ENCODE measurements around the gene TRPC4AP.
"Not testable (repeated sequence)": the region's sequence is repeated elsewhere in the genome, so short reads cannot be mapped to it uniquely, and the experiment has no call there.

Gene TRPC4AP

DNA sequence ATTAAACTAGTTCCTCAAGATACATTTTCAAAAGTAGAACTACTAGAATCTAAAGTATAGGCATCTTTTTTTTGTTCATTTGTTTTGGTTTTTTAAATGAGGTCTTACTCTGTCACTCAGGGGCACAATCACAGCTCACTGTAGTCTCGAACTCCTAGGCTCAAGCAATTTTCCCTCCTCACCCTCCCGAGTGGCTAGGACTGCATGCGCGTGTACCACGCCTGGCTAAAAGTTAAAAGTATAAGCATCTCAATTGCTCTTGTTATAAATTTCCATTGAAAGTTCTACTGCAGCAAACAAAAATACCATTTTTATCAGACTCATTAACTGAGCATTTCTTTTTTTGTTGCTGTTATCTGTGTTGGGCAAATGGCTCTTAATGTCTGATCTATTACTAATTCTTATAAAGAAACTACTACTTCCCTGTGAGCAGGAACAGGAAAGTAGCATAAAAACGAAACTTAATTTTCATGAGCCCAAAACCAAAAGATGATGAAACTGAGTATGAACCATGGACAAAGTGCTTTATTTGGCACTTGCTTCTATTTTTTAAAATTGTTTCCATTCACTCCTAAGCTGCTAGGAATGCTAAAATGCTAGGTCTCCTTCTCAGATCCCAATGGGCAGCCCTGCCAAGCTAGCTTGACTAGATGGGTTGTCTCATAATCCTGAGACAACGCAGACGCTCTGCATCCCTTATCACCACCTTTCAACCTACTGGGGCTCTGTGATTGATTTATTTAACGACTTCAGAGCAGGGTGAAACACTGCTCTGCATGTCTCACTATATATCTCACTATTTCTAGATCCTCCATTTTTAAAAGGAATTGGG is 36.9 kb downstream of the TRPC4AP start:
- no peak for FAIRE-seq

DNA sequence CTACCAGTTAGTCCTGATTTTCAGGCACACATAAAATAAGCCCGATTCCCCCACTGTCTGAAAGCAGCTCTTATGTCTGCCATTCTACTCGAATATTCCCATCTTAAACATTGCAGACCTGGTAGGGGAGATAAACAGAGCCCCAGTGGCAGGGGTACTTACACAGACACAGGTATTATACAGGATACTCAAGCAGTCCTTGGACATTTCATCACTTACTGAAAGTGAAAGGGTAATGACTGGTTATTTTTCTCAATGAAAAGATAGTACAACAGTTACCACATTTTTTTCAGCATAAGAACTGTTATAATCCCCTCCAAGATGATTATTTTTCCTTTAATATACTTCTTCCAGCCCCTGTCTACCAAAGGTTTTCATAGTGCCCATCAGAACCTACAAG is 37.8 kb downstream of the TRPC4AP start:
- FAIRE-seq, result no peak

DNA sequence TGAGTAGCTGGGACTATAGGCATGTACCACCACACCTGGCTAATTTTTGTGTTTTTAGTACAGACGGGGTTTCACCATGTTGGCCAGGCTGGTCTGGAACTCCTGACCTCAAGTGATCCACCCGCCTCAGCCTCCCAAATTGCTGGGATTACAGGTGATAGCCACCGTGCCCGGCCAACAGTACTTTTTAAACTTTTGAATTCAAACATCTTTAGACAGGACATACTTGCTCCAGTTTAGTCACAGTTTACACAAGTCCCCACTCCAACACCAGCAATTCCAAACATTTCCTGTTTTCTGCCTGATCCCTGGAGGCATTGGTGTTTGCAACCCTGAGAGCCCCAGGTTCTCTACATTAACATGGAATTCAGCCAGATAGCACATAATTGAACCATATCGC is 40.0 kb downstream of the TRPC4AP start:
- FAIRE-seq, result not testable (repeated sequence)

DNA sequence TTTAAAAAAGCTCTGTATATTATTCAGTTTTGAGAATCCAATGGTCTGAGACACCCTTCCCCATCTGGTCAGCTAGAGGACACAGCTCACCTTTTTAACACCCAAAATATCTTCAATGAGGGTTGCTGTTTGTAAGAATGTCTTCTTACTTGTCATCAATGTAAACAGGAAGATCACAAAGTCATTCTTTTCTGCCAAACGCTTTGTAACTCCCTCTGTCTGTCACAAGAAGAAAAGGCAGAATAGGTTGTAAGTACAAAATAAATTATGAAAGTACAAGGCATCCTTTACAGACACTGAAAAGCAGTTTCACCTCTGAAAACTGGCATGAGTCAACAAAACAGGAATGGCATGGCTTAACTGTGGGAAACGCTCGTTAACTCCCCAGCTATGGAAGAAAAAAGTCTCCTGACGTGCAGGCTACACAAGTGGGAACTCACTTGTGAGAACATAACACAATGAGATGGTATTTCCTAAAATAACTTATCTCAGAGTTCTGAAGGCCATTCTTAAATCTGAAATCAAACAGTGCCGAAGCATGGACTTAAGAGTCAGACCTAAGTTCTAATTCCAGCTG is 42.7 kb downstream of the TRPC4AP start:
- no peak for FAIRE-seq

DNA sequence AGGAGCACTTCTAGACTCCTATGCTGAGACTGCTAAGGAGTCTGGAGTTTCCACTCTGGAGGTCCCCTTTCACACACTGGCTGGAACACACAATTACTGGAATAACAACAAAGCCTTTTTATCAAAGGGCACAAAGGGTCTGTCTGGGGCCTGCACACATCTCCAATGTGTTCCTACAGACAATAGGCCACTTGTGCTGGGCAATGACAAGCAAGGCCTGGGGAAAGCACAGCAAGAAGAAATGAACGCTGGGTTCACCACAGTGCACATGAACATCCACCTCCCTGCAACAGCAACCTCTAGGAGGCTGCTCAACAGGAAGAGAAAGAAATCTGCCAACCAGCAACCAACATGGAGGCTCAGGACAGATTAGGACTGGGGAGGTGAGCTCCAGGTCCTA is 43.9 kb downstream of the TRPC4AP start:
- no peak for FAIRE-seq

DNA sequence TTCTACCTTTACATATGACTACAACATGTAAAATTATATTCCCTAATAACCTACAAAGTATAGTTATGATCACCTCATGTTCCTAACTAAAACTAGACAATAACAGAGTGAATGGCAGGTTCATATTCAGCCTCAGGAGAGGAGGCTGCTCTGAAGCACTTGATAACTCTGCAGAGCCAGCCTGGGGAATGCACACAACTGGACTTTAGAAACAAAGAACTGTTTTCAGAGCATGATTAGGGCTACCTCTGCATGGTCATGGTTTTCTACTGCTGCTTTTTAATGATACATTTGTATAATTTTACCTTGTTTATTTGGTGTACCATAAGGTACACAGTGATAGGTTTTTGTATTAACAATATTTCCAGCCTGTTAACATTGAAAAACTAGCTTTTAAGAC is 50.3 kb downstream of the TRPC4AP start:
- FAIRE-seq, result no peak

DNA sequence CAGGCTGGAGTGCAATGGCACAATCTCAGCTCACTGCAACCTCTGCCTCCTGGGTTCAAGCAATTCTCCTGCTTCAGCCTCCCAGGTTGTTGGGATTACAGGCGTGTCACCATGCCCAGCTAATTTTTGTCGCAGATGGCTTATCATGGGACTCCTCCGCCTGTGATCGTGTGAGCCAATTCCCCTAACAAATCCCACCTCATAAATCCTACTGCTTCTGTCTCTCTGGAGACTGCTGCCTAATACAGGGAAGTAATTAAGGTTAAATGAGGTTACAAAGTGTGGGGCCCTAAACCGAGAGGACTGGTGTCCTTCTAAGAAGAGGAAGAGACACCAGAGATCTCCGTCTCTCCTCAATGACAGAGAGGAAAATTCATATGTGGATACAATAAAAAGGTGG is 52.0 kb downstream of the TRPC4AP start:
- no peak for FAIRE-seq

DNA sequence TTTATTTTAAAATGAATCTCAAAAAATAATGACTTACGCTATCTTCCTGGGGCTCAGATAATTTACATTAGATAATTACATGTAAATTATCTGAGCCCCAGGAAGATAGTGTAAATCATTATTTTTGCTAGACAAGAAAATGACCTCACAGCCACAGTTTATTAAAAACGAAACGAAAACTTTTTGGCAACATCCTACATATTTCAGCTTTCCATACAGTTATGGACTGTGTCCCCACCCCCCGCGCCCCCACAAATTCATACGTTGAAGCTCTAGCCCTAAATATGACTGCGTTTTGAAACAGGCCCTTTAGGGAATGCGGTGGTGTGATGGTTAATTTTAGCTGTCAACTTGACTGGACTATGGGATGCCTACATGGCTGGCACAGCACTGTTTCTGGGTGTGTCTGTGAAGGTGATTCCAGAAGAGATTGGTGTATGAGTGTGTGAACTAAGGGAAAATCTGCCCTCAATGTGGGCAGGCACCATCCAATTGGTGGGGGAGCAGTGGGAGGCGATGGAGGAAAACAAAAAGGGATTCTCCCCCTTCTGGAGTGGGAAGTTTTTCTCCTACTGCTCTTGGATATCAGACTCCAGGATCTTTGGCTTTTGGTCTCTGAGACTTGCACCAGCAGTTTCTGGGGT is 52.6 kb downstream of the TRPC4AP start:
- FAIRE-seq, result no peak

DNA sequence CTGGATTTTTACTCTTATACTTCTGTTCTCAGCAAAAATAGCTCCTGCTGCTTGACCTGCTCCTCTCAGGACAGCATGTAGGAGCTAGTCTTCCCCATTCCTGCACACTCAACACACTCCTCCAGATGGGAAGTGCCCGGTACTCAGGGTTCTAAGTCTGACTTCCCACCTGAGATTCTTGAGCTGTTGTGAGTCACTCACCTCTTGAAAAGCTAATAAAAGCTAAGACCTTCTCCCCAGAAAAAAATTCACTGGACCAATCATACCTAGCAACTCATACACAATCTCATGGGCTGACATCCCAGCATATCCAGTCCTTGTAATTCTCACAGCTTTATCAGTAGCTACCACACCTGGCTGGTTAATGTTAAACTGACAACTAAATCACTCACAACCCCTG is 53.5 kb downstream of the TRPC4AP start:
- no peak for FAIRE-seq

DNA sequence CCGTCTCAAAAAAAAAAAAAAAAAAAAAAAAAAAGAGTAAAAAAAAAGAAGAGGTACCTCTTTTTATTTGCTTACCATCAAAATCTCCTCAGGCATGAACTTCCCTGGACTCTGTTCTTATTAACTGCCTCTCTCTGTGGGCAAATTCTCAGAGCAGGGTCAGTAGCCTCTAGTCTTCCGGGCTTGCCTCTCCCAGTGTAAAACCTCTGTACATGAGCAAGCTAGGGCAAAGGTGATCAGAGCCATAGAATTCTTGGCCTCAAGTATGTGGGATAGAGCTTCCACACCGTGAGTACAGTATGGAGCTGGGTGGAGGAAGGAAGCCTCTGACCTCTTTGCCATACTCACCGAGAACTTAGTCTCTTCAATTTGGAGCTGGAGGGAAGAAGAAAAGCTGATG is 58.5 kb downstream of the TRPC4AP start:
- no peak for FAIRE-seq

DNA sequence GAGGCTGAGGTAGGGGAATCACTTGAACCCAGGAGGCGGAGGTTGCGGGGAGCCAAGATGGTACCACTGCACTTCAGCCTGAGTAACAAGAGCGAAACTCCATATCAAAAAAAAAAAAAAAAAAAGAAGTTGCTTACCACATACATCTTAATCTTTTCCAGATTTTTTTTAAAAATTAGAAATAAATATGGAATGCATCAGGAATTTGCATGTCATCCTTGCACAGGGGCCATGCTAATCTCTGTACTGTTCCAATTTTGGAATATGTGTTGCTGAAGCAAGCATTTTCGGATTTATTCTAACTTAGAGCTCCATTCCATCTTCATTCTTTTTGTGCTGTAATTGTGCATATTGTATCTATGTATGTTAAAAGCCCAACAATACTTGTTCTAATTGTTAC is 62.5 kb downstream of the TRPC4AP start:
- no peak for FAIRE-seq

DNA sequence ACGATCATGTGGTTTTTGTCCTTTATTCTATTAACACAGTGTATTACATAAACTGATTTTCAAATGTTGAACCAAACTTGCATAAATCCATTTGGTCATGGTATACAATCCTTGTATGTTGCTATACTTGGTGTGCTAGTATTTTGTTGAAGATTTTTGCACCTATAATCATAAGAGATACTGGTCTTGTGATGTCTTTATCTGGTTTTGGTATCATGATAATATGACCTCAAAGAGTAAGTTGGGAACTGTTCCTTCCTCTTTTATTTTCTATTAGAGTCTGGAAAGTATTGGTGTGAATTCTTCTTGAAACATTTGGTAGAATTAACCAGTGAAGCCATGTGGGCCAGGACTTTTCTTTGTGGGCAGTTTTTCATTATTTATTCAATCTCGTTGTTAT is 65.3 kb downstream of the TRPC4AP start:
- no peak for FAIRE-seq

DNA sequence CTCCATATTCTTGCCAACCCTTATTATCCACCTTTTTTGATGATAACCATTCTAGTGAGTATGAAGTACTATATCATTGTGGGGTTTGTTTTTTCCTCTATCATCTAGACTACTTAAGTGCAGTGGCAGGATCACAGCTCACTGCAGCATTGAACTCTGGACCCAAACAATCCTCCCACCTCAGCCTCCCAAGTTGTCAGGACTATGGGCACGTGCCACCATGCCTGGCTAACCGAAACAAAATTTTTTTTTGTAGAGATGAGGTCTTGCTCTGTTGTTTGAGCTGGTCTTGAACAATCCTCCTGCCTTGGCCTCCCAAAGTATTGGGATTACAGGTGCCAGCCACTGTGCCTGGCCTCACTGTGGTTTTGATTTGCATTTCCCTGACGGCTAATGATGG is 67.5 kb downstream of the TRPC4AP start:
- no peak for FAIRE-seq

DNA sequence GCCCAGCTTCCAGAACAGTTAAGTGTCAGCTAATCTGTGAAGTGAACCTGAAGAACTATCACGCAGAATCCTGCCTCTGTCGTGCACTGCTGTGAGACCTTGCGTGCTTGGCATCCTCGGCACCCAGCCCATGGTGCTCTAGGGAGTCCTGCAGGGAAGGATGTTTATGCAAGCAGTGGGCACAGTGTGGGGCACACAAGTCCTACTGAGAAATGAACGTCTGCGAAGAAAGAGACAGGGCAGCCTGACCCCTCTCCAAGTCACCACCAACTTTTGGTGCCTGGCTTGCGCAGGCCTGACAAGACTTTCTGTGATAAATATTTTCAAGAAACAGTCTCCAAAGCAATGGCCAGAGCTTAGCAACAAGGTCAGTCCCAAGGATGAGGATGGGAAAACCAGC is 69.0 kb downstream of the TRPC4AP start:
- no peak for FAIRE-seq

DNA sequence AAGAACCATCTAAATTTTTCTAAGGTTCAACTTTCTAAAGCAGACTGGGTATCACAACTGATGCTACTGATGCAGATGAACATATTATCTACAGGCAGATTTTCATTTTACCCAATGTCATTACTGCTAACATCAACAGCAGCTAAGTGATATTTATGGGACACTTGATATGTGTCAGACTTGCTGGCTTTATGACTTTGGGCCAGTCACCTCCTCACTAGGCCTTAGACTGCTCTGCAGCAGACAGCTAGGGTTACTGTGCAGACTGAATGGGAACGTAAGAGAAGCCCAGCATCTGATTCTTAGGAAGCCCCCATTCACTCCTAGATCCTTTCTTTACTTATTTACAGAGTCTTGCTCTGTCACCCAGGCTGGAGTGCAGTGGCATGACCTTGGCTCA is 70.8 kb downstream of the TRPC4AP start:
- no peak for FAIRE-seq

DNA sequence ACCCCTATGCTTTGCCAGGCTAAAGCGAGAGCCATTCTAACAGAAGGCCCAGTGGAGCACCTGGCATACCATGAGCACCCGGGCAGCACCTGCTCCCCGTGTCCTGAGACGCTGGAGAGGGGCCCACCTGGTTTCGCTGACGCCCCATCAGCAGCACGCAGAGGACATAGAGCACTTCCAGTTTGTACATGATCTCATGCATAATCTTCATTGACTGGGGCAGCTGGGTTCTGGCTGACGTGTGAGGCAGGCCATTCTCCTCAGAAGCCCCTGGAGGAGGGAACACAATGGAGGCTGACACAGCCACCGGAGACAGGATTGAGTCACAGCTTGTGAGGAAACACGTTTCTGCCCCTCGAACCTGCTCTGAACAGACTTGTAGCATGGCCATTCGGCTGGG is 71.5 kb downstream of the TRPC4AP start:
- no peak for FAIRE-seq

DNA sequence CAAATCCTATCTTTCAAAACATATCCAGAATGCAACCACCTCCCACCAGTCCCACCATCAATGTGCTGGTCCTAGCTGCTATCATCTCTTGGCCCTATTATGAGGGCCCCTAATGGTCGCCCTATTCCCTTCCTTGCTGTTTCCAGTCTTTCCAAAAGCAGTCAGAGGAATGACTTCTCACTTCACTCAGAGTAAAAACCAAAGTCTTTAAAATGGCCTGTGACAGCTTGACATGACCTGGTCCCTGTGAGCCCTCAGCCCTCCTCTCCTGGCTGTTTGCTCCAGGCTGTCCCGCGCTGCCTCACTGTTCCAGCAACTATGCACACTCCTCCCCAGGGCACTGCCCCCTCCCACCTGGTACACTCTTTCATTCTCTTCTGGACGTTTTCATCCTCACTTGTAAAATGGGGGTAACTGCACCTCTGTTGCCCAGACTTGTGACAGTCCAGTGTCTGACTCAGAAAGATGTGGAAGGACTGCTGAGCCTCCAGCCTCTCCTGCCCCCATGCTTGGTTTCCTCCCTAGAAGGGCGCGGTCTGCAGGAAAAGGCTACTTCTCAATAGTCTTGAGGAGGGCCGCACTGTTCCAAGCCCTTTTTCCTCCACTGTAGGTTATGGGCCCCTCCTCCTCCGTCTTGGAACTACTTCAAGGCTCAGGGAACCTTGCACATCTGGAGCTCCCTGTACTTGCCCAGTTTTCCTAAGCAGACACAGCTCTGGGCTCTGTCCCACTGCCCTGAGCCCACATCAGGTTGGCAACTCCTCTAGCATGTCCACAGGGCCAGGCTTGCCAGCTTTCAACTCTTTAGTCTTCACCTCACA is 72.3 kb downstream of the TRPC4AP start:
- FAIRE-seq, result no peak

DNA sequence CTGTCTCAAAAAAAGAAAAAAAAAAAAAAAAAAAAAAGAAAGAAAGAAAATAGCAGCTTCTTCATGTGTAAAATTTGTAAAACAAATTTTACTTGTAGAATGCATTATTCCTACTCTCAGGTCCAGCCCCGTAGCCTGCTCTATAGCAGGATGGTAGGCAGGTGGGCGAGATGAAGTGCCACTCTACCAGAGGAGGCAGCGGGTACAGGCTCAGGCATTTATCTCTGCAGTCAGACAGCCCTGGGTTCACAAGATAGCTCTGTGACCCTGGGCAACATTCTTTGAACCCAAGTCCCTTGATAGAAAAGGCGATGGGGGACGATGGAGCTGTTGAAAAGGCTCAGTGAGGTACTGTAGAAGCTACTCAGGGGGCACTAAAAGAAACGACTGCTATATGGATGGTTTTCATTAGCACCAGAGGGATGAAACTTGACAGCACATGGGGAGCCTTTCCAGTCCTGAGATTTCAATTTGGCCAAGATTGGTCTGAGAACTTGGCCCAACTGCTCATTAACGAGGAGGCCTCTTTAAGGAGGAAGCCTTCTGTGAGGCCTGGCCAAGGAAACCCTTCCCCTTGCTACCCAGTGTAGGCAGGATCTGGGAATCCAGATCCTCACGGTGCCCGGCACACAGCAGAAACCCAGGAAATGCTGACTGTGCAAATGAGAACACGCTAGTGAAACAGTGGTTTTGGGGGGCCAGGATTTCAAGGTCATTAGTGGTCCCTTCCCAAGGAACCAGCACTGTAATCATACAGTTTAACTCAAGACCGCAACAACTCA is 73.8 kb downstream of the TRPC4AP start:
- no peak for FAIRE-seq

DNA sequence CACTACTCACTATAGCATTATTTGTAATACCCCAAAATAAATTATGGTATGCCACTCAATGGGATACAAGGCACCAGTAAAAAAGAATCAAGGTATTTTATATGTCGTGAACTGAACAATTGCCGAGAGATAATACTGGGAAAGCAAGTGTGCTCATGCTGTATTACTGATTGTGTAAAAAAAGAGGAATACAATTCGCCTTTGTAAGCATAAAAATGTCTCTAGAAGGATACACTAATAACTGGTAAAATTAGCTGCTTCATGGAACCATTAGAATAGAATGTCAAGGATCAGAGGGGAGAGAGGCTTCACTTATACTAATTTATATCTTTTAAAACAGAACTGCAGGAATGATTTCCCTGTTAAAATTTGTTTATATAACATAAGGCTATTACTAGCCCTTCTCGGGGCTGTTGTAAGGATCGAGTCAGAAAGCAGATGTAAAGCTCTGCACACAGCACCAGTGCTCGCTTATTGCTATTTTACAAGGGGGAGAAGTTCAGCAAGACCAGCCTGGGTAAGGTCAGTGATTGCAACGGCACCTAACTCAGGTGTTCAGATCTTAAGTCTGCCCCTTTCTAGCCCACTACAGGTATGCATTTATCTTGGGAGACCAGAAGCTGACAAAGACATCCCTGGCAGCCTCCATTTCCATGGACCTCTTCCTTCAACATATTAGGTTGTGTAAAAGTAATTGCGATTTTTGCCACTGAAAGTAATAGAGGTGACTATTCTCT is 75.3 kb downstream of the TRPC4AP start:
- no peak for FAIRE-seq

DNA sequence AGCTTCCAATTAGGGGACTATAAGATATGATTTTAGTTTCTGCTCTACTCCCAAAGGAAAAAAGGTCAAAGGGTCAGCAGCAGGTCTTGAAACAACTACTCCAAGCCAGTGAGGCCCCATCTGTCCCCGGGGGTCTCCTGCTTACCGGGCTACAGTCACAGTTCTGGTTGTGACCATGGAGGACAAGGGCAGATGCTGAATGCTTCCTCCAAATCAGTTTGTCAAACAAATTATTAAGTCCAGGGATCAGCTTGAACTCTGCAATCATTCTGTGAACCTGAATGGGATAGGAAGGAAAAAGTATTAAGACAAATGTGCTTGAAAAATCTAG is 76.8 kb downstream of the TRPC4AP start:
- FAIRE-seq, result no peak

DNA sequence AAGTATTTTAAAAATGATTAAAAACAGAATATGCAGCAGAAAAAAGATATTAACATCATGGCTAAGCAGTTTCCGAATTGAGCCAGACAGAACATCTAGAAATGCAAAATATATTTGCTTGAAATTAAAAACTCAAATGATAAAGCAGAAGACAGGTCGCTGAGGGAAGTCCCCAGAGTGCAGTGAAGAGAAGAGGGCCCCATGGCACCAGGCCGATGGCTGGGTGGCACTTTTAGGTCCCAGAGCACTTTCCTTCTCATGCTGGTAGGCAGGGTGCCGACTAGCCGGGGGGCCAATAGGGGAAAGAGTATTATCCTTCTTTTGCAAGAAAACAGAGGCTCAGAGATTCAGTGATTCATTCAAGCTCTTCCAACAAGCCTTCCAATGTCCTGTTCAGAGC is 78.1 kb downstream of the TRPC4AP start:
- FAIRE-seq, result no peak
